GM12873 (cell line): ENCODE results near the gene EFEMP1.

Experiments
- TF ChIP-seq, protein P1 (sequence below): IDR thresholded peaks from 2 replicates; pipeline ENCODE4 v1.5.1; 2012; ENCODE audit warnings: low read depth, mild to moderate bottlenecking, moderate library complexity, low read length, control low read depth; ENCODE audit not compliant: insufficient read depth; ENCODE audit errors: missing control alignments

The EFEMP1 gene

DNA sequence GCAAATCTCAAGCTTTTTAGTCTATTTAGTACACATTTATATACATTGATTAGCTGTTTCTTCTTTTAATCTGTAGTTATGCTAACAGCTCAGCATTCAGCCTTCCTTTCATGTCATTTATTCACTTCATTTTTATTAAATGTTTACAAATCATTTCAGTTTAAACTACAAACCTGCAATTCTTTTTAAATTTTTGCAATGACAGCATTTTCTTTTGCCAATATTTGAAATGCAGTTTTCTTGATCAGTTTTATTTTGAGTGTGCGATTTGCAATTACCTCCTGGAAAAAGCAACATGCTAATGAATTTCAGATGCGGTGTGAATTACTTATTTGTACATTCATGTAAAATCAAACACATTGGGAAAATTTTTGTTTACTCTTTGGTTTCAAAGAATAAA, 13.5 kb downstream of the EFEMP1 start:
- TF ChIP-seq, protein P1, sequence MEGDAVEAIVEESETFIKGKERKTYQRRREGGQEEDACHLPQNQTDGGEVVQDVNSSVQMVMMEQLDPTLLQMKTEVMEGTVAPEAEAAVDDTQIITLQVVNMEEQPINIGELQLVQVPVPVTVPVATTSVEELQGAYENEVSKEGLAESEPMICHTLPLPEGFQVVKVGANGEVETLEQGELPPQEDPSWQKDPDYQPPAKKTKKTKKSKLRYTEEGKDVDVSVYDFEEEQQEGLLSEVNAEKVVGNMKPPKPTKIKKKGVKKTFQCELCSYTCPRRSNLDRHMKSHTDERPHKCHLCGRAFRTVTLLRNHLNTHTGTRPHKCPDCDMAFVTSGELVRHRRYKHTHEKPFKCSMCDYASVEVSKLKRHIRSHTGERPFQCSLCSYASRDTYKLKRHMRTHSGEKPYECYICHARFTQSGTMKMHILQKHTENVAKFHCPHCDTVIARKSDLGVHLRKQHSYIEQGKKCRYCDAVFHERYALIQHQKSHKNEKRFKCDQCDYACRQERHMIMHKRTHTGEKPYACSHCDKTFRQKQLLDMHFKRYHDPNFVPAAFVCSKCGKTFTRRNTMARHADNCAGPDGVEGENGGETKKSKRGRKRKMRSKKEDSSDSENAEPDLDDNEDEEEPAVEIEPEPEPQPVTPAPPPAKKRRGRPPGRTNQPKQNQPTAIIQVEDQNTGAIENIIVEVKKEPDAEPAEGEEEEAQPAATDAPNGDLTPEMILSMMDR: no peak

- TF ChIP-seq, protein P1: no peak
These were observed 15.9 kb downstream of the EFEMP1 start for GRCh38 chr2:55907686-55908085.

DNA sequence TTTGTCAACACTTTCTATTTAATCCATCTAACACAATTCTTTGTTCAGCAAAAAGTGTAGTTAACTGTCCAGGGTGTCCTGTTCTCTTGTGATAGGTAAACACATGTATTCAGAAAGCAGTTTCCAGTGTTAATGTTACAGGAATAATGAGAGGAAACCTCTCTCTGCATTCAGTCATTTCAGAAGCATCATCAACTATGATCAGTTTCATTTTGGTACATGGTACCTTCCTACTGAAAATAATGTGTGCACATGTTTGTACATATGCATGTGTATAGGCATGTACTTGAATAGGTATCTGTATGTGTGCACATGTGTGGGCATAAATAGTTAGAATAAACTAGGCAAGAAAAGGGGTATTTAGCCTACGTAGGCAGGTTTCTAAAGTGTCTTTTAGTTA, 16.6 kb downstream of the EFEMP1 start:
- TF ChIP-seq, protein P1: no peak

DNA sequence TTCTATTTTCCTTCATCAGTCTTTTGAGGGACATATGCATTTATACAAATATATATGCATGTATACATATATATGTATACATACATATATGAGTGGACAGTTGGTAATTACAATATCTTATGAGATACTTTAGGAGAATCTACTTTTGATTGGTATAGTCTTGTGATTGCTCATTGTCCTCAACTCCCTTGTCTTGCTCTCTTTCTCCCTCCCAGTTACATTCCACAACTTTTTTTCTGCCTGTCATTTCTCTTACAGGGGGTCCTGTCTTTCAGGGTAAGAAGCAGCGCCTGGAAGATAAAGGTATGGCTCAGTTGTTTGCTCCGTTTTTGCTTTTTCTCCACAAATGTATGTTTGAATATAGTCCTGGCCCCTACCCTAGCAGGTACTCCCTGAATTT, 19.9 kb downstream of the EFEMP1 start:
- TF ChIP-seq, protein P1: no peak

- TF ChIP-seq, protein P1: no peak
These were observed 20.6 kb downstream of the EFEMP1 start for GRCh38 chr2:55902971-55903370.

DNA sequence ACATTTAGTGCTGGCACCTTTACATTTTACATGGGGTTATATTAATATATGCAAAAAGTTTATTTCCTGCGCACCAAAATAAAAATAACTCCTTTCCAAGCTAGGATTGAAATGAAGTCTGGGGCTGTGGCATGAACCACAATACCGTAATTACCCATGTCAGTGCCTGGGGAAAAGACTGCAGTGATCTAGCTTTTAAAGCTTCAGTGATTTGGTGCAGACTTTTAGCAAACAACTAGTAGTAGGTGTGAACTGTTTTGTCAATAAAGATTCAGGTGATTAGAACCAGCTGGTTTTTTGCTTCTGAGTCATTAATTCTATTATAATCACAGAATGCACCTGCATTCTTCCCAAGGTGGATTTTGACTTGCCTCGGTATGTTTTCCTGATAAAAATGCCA, 21.2 kb downstream of the EFEMP1 start:
- TF ChIP-seq, protein P1: no peak

DNA sequence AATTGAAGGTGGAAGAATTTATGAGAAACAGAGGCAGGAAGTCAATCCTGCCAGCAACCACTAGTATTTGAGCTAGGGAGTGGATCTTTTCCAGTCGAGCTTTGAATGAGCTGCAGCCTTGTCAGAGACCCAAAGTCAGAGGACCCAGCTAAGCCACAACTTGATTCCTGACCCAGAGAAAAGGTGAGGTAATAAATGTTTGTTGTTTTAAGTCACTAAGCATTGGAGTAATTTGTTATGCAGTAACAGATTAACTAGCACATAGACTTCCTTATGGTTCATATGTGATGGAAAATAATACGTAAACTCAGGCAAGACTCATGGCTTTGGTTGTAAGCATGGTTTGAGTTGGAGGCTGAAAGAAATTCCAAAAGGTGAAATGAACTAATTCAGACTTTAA, 21.6 kb downstream of the EFEMP1 start:
- TF ChIP-seq, protein P1: no peak
